Fibroblast of the aortic adventitia (primary cell): ENCODE measurements around the gene SLC5A10. TPM values are rescaled to one million over a fixed set of nuclear protein-coding genes. Genes with fewer than 3 reads are reported as not detected.

Experiments used
- DNase-seq: peaks from one replicate; pipeline ENCODE4 v3.0.0-alpha.2; 2010; ENCODE audit warnings: low read depth
- H3K4me3 ChIP-seq: 2 replicates; pipeline ENCODE4 v1.5.1; 2011; ENCODE audit warnings: low read depth, mild to moderate bottlenecking, control low read depth, low read length, moderate library complexity
- CTCF ChIP-seq: IDR thresholded peaks from 2 replicates; pipeline ENCODE4 v1.5.1; 2011; ENCODE audit warnings: mild to moderate bottlenecking, low read length, control low read depth, inconsistent platforms; ENCODE audit not compliant: insufficient read depth
- total RNA-seq: library from RNA; depleted of rRNA; stranded (reverse); fragments of >200 nt; gene quantifications from 2 replicates; pipeline ENCODE4 v1.2.3, GENCODE V29; 2012; ENCODE audit warnings: low replicate concordance

The SLC5A10 gene
- total RNA-seq, 1 donor: not detected

GRCh38 chr17:18968345-18968744 is 16.4 kb downstream of the SLC5A10 start:
- no peak for DNase-seq
- TF ChIP-seq CTCF: no peak
- H3K4me3 ChIP-seq: no peak overlapping the region

- peak; percentile 33 for DNase-seq
- H3K4me3 ChIP-seq: no peak overlapping the region
- no peak for TF ChIP-seq CTCF
Measured at GRCh38 chr17:18968945-18969887, 17.3 kb downstream of the SLC5A10 start.

- H3K4me3 ChIP-seq: no peak overlapping the region
- no peak for DNase-seq
- peak; percentile 6 for TF ChIP-seq CTCF
Measured at GRCh38 chr17:18970582-18971480, 18.9 kb downstream of the SLC5A10 start.

GRCh38 chr17:18971801-18972200 is 19.8 kb downstream of the SLC5A10 start:
- no peak for DNase-seq
- no peak overlapping the region for H3K4me3 ChIP-seq
- TF ChIP-seq CTCF: no peak

- no peak for DNase-seq
- TF ChIP-seq CTCF: no peak
- H3K4me3 ChIP-seq: no peak overlapping the region
Measured at GRCh38 chr17:18974407-18975149, 22.6 kb downstream of the SLC5A10 start.

GRCh38 chr17:18975597-18975996 is 23.6 kb downstream of the SLC5A10 start:
- no peak overlapping the region for H3K4me3 ChIP-seq
- TF ChIP-seq CTCF: no peak
- no peak for DNase-seq
